HepG2 (cell line): ENCODE measurements around the gene CREBZF. TPM values are rescaled to one million over a fixed set of nuclear protein-coding genes. Genes with fewer than 3 reads are reported as not detected.

ENCODE experiments used
- CBX2 ChIP-seq, 2 experiments: fragments of 200-600 bp in 1 of 2; sonication (generic); formaldehyde crosslinking in 1 of 2; IDR thresholded peaks; 2 replicates each; pipeline versions ENCODE4 v1.7.0 to v1.8.1; 2018 to 2022; ENCODE audit warnings: low read depth in 2 of 2, low read length in 1 of 2, mild to moderate bottlenecking in 1 of 2, missing genetic modification reagents in 1 of 2
- CREM ChIP-seq, 2 experiments: sonication (generic) in 1 of 2; formaldehyde crosslinking in 1 of 2; IDR thresholded peaks; 2 replicates each; pipeline versions ENCODE4 v1.4.0 to v1.6.1; 2016 to 2020; ENCODE audit warnings: antibody characterized with exemption in 1 of 2, mild to moderate bottlenecking in 1 of 2, missing genetic modification reagents in 1 of 2
- HOXA3 ChIP-seq: sonication (generic); formaldehyde crosslinking; IDR thresholded peaks from 2 replicates; pipeline ENCODE4 v1.5.0; 2020; ENCODE audit warnings: missing genetic modification reagents
- ISX ChIP-seq: sonication (generic); formaldehyde crosslinking; conservative IDR thresholded peaks from 2 replicates; pipeline ENCODE4 v1.5.0; 2020; ENCODE audit warnings: missing genetic modification reagents
- MED8 ChIP-seq: sonication (generic); formaldehyde crosslinking; IDR thresholded peaks from 2 replicates; pipeline ENCODE4 v1.8.1; 2023; ENCODE audit warnings: mild to moderate bottlenecking, missing genetic modification reagents; ENCODE audit not compliant: insufficient replicate concordance
- MEIS1 ChIP-seq: sonication (generic); formaldehyde crosslinking; IDR thresholded peaks from 2 replicates; pipeline ENCODE4 v1.9.0; 2021; ENCODE audit warnings: mild to moderate bottlenecking, missing genetic modification reagents, moderate library complexity, borderline replicate concordance
- MIER3 ChIP-seq: IDR thresholded peaks from 2 replicates; pipeline ENCODE4 v1.6.1; 2016; ENCODE audit warnings: missing compliant biosample characterization, borderline replicate concordance
- RAD21 ChIP-seq: fragments of 450-650 bp; formaldehyde crosslinking; IDR thresholded peaks from 2 replicates; pipeline ENCODE4 v1.5.0; 2020; ENCODE audit warnings: mild to moderate bottlenecking
- ZBTB7A ChIP-seq: sonication (generic); formaldehyde crosslinking; IDR thresholded peaks from 2 replicates; pipeline ENCODE4 v1.8.0; 2022; ENCODE audit warnings: mild to moderate bottlenecking, missing genetic modification reagents
- ZKSCAN8 ChIP-seq: IDR thresholded peaks from 2 replicates; pipeline ENCODE4 v1.6.1; 2016; ENCODE audit warnings: borderline replicate concordance, missing genetic modification reagents, missing compliant biosample characterization
- ZMYM3 ChIP-seq: sonication (generic); formaldehyde crosslinking; IDR thresholded peaks from 2 replicates; pipeline ENCODE4 v1.5.1; 2020; ENCODE audit warnings: mild to moderate bottlenecking, missing genetic modification reagents
- ZNF230 ChIP-seq: sonication (generic); formaldehyde crosslinking; IDR thresholded peaks from 2 replicates; pipeline ENCODE4 v1.4.0; 2020; ENCODE audit warnings: mild to moderate bottlenecking, missing genetic modification reagents
- ZNF570 ChIP-seq: sonication (generic); formaldehyde crosslinking; IDR thresholded peaks from 2 replicates; pipeline ENCODE4 v1.4.0; 2020; ENCODE audit warnings: mild to moderate bottlenecking, missing genetic modification reagents, borderline replicate concordance
- ZNF841 ChIP-seq: sonication (generic); formaldehyde crosslinking; IDR thresholded peaks from 2 replicates; pipeline ENCODE4 v1.8.1; 2023; ENCODE audit warnings: missing genetic modification reagents, borderline replicate concordance
- ZZZ3 ChIP-seq: sonication (generic); formaldehyde crosslinking; IDR thresholded peaks from 2 replicates; pipeline ENCODE4 v1.4.0; 2020; ENCODE audit warnings: missing genetic modification reagents, mild to moderate bottlenecking, borderline replicate concordance
- polyA plus RNA-seq, 8 experiments: library from polyadenylated mRNA; depleted of rRNA in 3 of 8; stranded (reverse) in 7 of 8; unstranded in 1 of 8; fragments of >200 nt; fragmentation: Illumina TruSeq in 4 of 8; extraction: Trizol in 4 of 8; gene quantifications; 2 replicates each; pipeline versions ENCODE4 v1.2.1 to v1.2.3, GENCODE V29; 2011 to 2016; ENCODE audit warnings: low read depth in 4 of 8, missing spikeins in 1 of 8, mixed read lengths in 1 of 8; ENCODE audit not compliant: insufficient read depth in 1 of 8
- total RNA-seq, 5 experiments: library from RNA; depleted of rRNA; stranded (reverse); fragments of >200 nt; fragmentation: Illumina TruSeq; extraction: Trizol; gene quantifications; 2 replicates each; pipeline ENCODE4 v1.2.3, GENCODE V29; 2016; ENCODE audit warnings: low read depth in 1 of 5
- TF ChIP-seq, protein P1 (sequence below): sonication (generic); formaldehyde crosslinking; IDR thresholded peaks from 2 replicates; pipeline ENCODE4 v1.5.1; 2020; ENCODE audit warnings: mild to moderate bottlenecking, moderate library complexity, missing genetic modification reagents
- TF ChIP-seq, protein P2 (sequence below): IDR thresholded peaks from 2 replicates; pipeline ENCODE4 v1.6.1; 2016; ENCODE audit warnings: low read depth, borderline replicate concordance
- TF ChIP-seq, protein P3 (sequence below): sonication (generic); formaldehyde crosslinking; IDR thresholded peaks from 2 replicates; pipeline ENCODE4 v1.9.0; 2021; ENCODE audit warnings: mild to moderate bottlenecking, missing genetic modification reagents

CREBZF gene
- total and polyA plus RNA-seq, 2 of the 13 experiments (the other 11 are each of a cell fraction or from before 2014, with no cell fraction given), result 30.6 to 43.1 TPM

DNA sequence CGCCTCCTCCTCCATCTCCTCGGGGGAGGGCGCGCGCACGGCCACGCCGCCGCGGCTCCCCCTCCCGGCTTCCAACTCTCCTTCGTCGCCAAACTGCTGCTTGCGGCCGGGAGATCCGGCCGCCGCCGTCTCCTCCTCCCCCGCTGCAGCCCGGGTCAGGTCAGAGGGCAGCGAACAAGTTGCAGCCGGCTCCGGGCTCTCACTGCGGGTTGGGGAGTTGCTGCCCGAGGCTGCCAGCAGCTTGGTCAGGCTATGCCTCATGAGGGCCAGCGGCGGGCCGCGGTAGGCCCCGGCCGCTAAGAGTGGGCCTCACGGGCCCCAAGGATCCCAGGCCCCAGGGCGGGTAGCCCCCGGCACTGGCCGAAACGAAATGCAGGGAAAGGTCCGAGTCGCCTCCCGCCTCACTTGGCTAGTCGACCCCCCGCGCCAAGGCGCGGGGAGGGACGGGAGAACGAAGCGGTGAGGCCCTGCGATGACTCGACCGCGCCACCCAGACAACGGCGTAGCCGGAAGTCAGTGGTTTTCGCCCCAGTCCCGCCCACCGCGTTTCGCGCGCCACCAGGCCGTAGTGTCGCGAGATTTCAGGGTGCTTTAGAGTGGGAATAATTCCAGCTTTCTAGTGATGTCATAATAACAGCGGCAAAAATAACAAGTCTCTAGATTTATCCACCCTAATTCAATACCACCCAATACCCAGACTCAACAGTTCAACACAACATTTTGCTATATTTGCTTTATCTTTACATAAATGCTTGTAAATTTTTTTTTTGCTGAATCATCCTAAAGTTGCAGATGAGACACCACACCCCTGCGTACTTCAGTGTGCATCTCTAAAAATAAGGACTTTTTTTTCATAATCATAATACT lies at the start of gene CREBZF (continued):
- TF ChIP-seq HOXA3 (CRISPR knock-in tag) (peak; percentile 83; the same call in 1 of the 2 replicates), MEIS1 (0 out of 2 replicates have a peak, but pooled peaks have one; percentile 44), CBX2 (IDR thresholded peaks at IDR 0.05; ENCODE audit: low read depth, low read length) (no peak), CBX2 (CRISPR knock-in tag; IDR thresholded peaks at IDR 0.05; ENCODE audit: low read depth) (no peak), CREM (IDR thresholded peaks at IDR 0.05) (peak; percentile 68), CREM (CRISPR knock-in tag; IDR thresholded peaks at IDR 0.05) (0 out of 2 replicates have a peak, but pooled peaks have one; percentile 25), MIER3 (CRISPR knock-in tag) (no peak), ZNF230 (CRISPR knock-in tag) (0 out of 2 replicates have a peak, but pooled peaks have one; percentile 89), RAD21 (CRISPR knock-in tag) (no peak; the same call in 1 of the 2 replicates), ZKSCAN8 (CRISPR knock-in tag) (no peak), MED8 (CRISPR knock-in tag) (peak; percentile 69), ZMYM3 (CRISPR knock-in tag) (no peak), ZZZ3 (CRISPR knock-in tag) (peak; percentile 92; the same call in 1 of the 2 replicates), ZNF841 (CRISPR knock-in tag) (no peak), ISX (CRISPR knock-in tag) (0 out of 2 replicates have a peak, but pooled peaks have one; percentile 50), ZNF570 (CRISPR knock-in tag) (0 out of 2 replicates have a peak, but pooled peaks have one; percentile 76), ZBTB7A (CRISPR knock-in tag) (peak; percentile 38; the same call in 1 of the 2 replicates)
- TF ChIP-seq, protein P1, sequence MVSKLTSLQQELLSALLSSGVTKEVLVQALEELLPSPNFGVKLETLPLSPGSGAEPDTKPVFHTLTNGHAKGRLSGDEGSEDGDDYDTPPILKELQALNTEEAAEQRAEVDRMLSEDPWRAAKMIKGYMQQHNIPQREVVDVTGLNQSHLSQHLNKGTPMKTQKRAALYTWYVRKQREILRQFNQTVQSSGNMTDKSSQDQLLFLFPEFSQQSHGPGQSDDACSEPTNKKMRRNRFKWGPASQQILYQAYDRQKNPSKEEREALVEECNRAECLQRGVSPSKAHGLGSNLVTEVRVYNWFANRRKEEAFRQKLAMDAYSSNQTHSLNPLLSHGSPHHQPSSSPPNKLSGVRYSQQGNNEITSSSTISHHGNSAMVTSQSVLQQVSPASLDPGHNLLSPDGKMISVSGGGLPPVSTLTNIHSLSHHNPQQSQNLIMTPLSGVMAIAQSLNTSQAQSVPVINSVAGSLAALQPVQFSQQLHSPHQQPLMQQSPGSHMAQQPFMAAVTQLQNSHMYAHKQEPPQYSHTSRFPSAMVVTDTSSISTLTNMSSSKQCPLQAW (CRISPR knock-in tag), result peak; percentile 89
- TF ChIP-seq, protein P2, sequence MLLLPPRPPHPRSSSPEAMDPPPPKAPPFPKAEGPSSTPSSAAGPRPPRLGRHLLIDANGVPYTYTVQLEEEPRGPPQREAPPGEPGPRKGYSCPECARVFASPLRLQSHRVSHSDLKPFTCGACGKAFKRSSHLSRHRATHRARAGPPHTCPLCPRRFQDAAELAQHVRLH (CRISPR knock-in tag), result peak; percentile 65; the same call in 1 of the 2 replicates
- TF ChIP-seq, protein P3, sequence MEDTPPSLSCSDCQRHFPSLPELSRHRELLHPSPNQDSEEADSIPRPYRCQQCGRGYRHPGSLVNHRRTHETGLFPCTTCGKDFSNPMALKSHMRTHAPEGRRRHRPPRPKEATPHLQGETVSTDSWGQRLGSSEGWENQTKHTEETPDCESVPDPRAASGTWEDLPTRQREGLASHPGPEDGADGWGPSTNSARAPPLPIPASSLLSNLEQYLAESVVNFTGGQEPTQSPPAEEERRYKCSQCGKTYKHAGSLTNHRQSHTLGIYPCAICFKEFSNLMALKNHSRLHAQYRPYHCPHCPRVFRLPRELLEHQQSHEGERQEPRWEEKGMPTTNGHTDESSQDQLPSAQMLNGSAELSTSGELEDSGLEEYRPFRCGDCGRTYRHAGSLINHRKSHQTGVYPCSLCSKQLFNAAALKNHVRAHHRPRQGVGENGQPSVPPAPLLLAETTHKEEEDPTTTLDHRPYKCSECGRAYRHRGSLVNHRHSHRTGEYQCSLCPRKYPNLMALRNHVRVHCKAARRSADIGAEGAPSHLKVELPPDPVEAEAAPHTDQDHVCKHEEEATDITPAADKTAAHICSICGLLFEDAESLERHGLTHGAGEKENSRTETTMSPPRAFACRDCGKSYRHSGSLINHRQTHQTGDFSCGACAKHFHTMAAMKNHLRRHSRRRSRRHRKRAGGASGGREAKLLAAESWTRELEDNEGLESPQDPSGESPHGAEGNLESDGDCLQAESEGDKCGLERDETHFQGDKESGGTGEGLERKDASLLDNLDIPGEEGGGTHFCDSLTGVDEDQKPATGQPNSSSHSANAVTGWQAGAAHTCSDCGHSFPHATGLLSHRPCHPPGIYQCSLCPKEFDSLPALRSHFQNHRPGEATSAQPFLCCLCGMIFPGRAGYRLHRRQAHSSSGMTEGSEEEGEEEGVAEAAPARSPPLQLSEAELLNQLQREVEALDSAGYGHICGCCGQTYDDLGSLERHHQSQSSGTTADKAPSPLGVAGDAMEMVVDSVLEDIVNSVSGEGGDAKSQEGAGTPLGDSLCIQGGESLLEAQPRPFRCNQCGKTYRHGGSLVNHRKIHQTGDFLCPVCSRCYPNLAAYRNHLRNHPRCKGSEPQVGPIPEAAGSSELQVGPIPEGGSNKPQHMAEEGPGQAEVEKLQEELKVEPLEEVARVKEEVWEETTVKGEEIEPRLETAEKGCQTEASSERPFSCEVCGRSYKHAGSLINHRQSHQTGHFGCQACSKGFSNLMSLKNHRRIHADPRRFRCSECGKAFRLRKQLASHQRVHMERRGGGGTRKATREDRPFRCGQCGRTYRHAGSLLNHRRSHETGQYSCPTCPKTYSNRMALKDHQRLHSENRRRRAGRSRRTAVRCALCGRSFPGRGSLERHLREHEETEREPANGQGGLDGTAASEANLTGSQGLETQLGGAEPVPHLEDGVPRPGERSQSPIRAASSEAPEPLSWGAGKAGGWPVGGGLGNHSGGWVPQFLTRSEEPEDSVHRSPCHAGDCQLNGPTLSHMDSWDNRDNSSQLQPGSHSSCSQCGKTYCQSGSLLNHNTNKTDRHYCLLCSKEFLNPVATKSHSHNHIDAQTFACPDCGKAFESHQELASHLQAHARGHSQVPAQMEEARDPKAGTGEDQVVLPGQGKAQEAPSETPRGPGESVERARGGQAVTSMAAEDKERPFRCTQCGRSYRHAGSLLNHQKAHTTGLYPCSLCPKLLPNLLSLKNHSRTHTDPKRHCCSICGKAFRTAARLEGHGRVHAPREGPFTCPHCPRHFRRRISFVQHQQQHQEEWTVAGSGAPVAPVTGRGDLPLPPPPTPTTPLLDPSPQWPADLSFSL (CRISPR knock-in tag), result no peak
